HCT116 (cell line): ENCODE results near the gene CCNL1. TPM values are rescaled to one million over a fixed set of nuclear protein-coding genes. Genes with fewer than 3 reads are reported as not detected.

ENCODE experiments used
- ATAC-seq: fragments of 200-7000 bp; cut with Tn5 transposase; 2 replicates; pipeline ENCODE4 v1.9.1; 2020; ENCODE audit warnings: mild to moderate bottlenecking, moderate library complexity
- BruUV-seq: library from RNA; stranded (reverse); fragments of 400-500 nt; replicated peaks from 2 replicates; lab custom pipeline; 2021; lab: Mats Ljungman, UMichigan
- CTCF ChIA-PET: fragments of 300-600 bp; sonication (Branson Sonifier 250); formaldehyde crosslinking; loops from one replicate; lab custom pipeline; 2021; ENCODE audit warnings: antibody characterized with exemption; lab: Charles Lee
- POLR2A ChIA-PET: fragments of 300-600, 350-600 bp; sonication (Branson Sonifier 250); formaldehyde crosslinking; loops from one replicate; lab custom pipeline; 2021; ENCODE audit warnings: antibody characterized with exemption; lab: Charles Lee
- RAD21 ChIA-PET, 2 experiments: fragments of 300-600 bp; sonication (Branson Sonifier 250); formaldehyde crosslinking; loops; one replicate each; lab custom pipeline; 2023; ENCODE audit warnings: low total read pairs in 2 of 2; ENCODE audit not compliant: uncharacterized antibody in 2 of 2, unreplicated experiment in 2 of 2, low non-redundant PET in 1 of 2; lab: Charles Lee
- DNase-seq: peaks from one replicate; pipeline ENCODE4 v3.0.0-alpha.2; 2010; ENCODE audit warnings: low read depth, low spot score
- H2AFZ ChIP-seq: fragments of 200-600 bp; shearing (Covaris generic), sonication (generic); 2 replicates; pipeline ENCODE4 v1.6.1; 2017; ENCODE audit warnings: low read depth, mixed run types, mixed read lengths, antibody characterized with exemption, low read length; ENCODE audit not compliant: poor library complexity, severe bottlenecking
- H3K27ac ChIP-seq: 2 replicates; pipeline ENCODE4 v1.5.1; 2012; ENCODE audit warnings: low read depth, low read length
- H3K27me3 ChIP-seq: fragments of 200-600 bp; sonication (generic); 2 replicates; pipeline ENCODE4 v1.6.1; 2016; ENCODE audit warnings: mixed run types, low read length, mixed read lengths; ENCODE audit not compliant: insufficient read depth
- H3K36me3 ChIP-seq, 2 experiments: fragments of 200-500 bp in 1 of 2; fragments of 200-600 bp in 1 of 2; sonication (Bioruptor generic) in 1 of 2; sonication (generic) in 1 of 2; 2 replicates each; pipeline versions ENCODE4 v1.5.1 to v1.6.1; 2014 to 2016; ENCODE audit warnings: low read length in 2 of 2, inconsistent platforms in 1 of 2, mixed read lengths in 1 of 2, mixed run types in 1 of 2; ENCODE audit not compliant: insufficient read depth in 2 of 2, control insufficient read depth in 1 of 2
- H3K4me1 ChIP-seq, 2 experiments: fragments of 200-600 bp in 1 of 2; sonication (generic) in 1 of 2; 2 replicates each; pipeline versions ENCODE4 v1.5.1 to v1.6.1; 2012 to 2017; ENCODE audit warnings: low read length in 2 of 2, inconsistent platforms in 1 of 2, mild to moderate bottlenecking in 1 of 2, mixed read lengths in 1 of 2, mixed run types in 1 of 2, moderate library complexity in 1 of 2; ENCODE audit not compliant: insufficient read depth in 2 of 2, control insufficient read depth in 1 of 2
- H3K4me2 ChIP-seq: fragments of 200-600 bp; sonication (generic); 2 replicates; pipeline ENCODE4 v1.6.1; 2017; ENCODE audit warnings: mixed run types, low read length, mixed read lengths
- H3K4me3 ChIP-seq, 2 experiments: fragments of 200-600 bp in 1 of 2; sonication (generic) in 1 of 2; replicated peaks in 1 of 2; 2 replicates each; pipeline ENCODE4 v1.5.1; 2011 to 2016; ENCODE audit warnings: low read length in 2 of 2, control low read depth in 1 of 2, low read depth in 1 of 2, mild to moderate bottlenecking in 1 of 2, mixed read lengths in 1 of 2, mixed run types in 1 of 2
- H3K79me2 ChIP-seq: fragments of 200-600 bp; sonication (generic); 2 replicates; pipeline ENCODE4 v1.6.1; 2017; ENCODE audit warnings: mild to moderate bottlenecking, mixed run types, low read length, moderate library complexity, mixed read lengths; ENCODE audit not compliant: insufficient read depth
- H3K9ac ChIP-seq: fragments of 200-600 bp; sonication (generic); 2 replicates; pipeline ENCODE4 v1.6.1; 2016; ENCODE audit warnings: low read length, mixed read lengths
- H3K9me2 ChIP-seq: fragments of 200-600 bp; sonication (generic), shearing (Covaris generic); 2 replicates; pipeline ENCODE4 v1.6.1; 2017; ENCODE audit warnings: mixed run types, mild to moderate bottlenecking, moderate library complexity; ENCODE audit not compliant: insufficient read depth
- H3K9me3 ChIP-seq, 2 experiments: fragments of 200-500 bp in 1 of 2; fragments of 200-600 bp in 1 of 2; sonication (Bioruptor generic) in 1 of 2; sonication (generic) in 1 of 2; 2 replicates each; pipeline ENCODE4 v1.6.1; 2014 to 2017; ENCODE audit warnings: low read length in 2 of 2, mixed read lengths in 2 of 2, inconsistent platforms in 1 of 2, low read depth in 1 of 2, mild to moderate bottlenecking in 1 of 2, mixed run types in 1 of 2, moderate library complexity in 1 of 2; ENCODE audit not compliant: control insufficient read depth in 1 of 2, insufficient read depth in 1 of 2
- H4K20me1 ChIP-seq: fragments of 200-600 bp; sonication (generic), shearing (Covaris generic); 2 replicates; pipeline ENCODE4 v1.6.1; 2017; ENCODE audit warnings: mixed run types, mild to moderate bottlenecking, moderate library complexity; ENCODE audit not compliant: insufficient read depth
- ATF3 ChIP-seq: IDR thresholded peaks from 2 replicates; pipeline ENCODE4 v1.6.1; 2012
- CEBPB ChIP-seq: IDR thresholded peaks from 2 replicates; pipeline ENCODE4 v1.6.1; 2012; ENCODE audit warnings: low read depth
- CTCF ChIP-seq, 3 experiments: fragments of 200-600 bp in 1 of 3; sonication (generic) in 1 of 3; IDR thresholded peaks in 2 of 3; conservative IDR thresholded peaks in 1 of 3; 2 replicates each; pipeline ENCODE4 v1.5.1; 2012 to 2017; ENCODE audit warnings: low read depth in 2 of 3, low read length in 2 of 3, antibody characterized with exemption in 1 of 3, borderline replicate concordance in 1 of 3, control low read depth in 1 of 3, mild to moderate bottlenecking in 1 of 3, mixed read lengths in 1 of 3, mixed run types in 1 of 3, moderate library complexity in 1 of 3; ENCODE audit not compliant: insufficient read depth in 1 of 3
- EGR1 ChIP-seq: IDR thresholded peaks from 2 replicates; pipeline ENCODE4 v1.6.1; 2012; ENCODE audit warnings: low read depth
- ELF1 ChIP-seq: IDR thresholded peaks from 2 replicates; pipeline ENCODE4 v1.6.1; 2012; ENCODE audit warnings: low read depth, borderline replicate concordance
- EZH2 ChIP-seq: fragments of 200-600 bp; sonication (generic); IDR thresholded peaks from 2 replicates; pipeline ENCODE4 v1.6.1; 2017; ENCODE audit warnings: antibody characterized with exemption, mixed run types
- EZH2phosphoT487 ChIP-seq: fragments of 200-600 bp; IDR thresholded peaks from 2 replicates; pipeline ENCODE4 v1.6.1; 2018; ENCODE audit warnings: antibody characterized with exemption, borderline replicate concordance
- FOSL1 ChIP-seq: IDR thresholded peaks from 2 replicates; pipeline ENCODE4 v1.6.1; 2012; ENCODE audit warnings: low read depth
- JUND ChIP-seq: IDR thresholded peaks from 2 replicates; pipeline ENCODE4 v1.6.1; 2012
- MAX ChIP-seq: IDR thresholded peaks from 2 replicates; pipeline ENCODE4 v1.6.1; 2012
- POLR2A ChIP-seq: IDR thresholded peaks from 2 replicates; pipeline ENCODE4 v1.7.0; 2011; ENCODE audit warnings: borderline replicate concordance; ENCODE audit not compliant: insufficient read depth, insufficient read length; ENCODE audit errors: extremely low read depth
- POLR2AphosphoS5 ChIP-seq: IDR thresholded peaks from 2 replicates; pipeline ENCODE4 v1.6.1; 2011; ENCODE audit warnings: mild to moderate bottlenecking, low read depth, low read length, moderate library complexity
- RAD21 ChIP-seq: IDR thresholded peaks from 2 replicates; pipeline ENCODE4 v1.6.1; 2012; ENCODE audit warnings: low read depth, mild to moderate bottlenecking
- SIN3A ChIP-seq: IDR thresholded peaks from 2 replicates; pipeline ENCODE4 v1.6.1; 2012; ENCODE audit warnings: low read depth
- SP1 ChIP-seq: IDR thresholded peaks from 2 replicates; pipeline ENCODE4 v1.6.1; 2012; ENCODE audit warnings: low read depth
- SRF ChIP-seq: IDR thresholded peaks from 2 replicates; pipeline ENCODE4 v1.6.1; 2012; ENCODE audit warnings: low read depth
- TCF7L2 ChIP-seq: IDR thresholded peaks from 2 replicates; pipeline ENCODE4 v1.7.0; 2011; ENCODE audit warnings: borderline replicate concordance, inconsistent platforms; ENCODE audit not compliant: insufficient read depth, insufficient read length; ENCODE audit errors: extremely low read depth
- YY1 ChIP-seq: IDR thresholded peaks from 2 replicates; pipeline ENCODE4 v1.6.1; 2011; ENCODE audit warnings: low read length, low read depth, moderate library complexity, mild to moderate bottlenecking; ENCODE audit not compliant: insufficient replicate concordance; ENCODE audit errors: extremely low read depth
- ZBTB33 ChIP-seq: IDR thresholded peaks from 2 replicates; pipeline ENCODE4 v1.6.1; 2011; ENCODE audit warnings: mild to moderate bottlenecking, low read length, moderate library complexity; ENCODE audit not compliant: insufficient replicate concordance; ENCODE audit errors: extremely low read depth
- ZFX ChIP-seq: fragments of 450-650 bp; IDR thresholded peaks from 2 replicates; pipeline ENCODE4 v1.6.1; 2017
- intact Hi-C: fragments of 100-400 bp; cut with micrococcal nuclease; formaldehyde crosslinking; loops from 2 replicates; pipeline ENCODE4 v1.10.0; 2022
- total RNA-seq: library from RNA; stranded (reverse); gene quantifications from one replicate; pipeline ENCODE4 v1.2.1, GENCODE V29; 2021; ENCODE audit not compliant: unreplicated experiment

Gene CCNL1
- total RNA-seq, 1 experiment from 2014 or later, result 96.7 TPM

- TF ChIP-seq CEBPB, result no peak
- TF ChIP-seq ELF1, result no peak
- TF ChIP-seq RAD21, result no peak
- TF ChIP-seq CTCF (IDR thresholded peaks at IDR 0.05 in 2 of 3, conservative IDR thresholded peaks at IDR 0.05 in 1 of 3; ENCODE audit: borderline replicate concordance in 1 of 3, insufficient read depth in 1 of 3, low read depth in 2 of 3, low read length in 2 of 3), result no peak
- no peak for TF ChIP-seq MAX
- no peak for TF ChIP-seq ATF3
- TF ChIP-seq FOSL1, result no peak
- no peak for TF ChIP-seq EZH2phosphoT487
- TF ChIP-seq ZFX, result no peak
- no peak for TF ChIP-seq SRF
- TF ChIP-seq POLR2A, result no peak
- TF ChIP-seq EZH2, result no peak
- no peak for TF ChIP-seq YY1
- TF ChIP-seq ZBTB33, result no peak
- no peak for TF ChIP-seq POLR2AphosphoS5
- TF ChIP-seq SIN3A, result no peak
- no peak for TF ChIP-seq SP1
- no peak for TF ChIP-seq TCF7L2
- TF ChIP-seq EGR1, result no peak
- no peak for TF ChIP-seq JUND
- POLR2A ChIA-PET, result interaction anchor here (1.5 kb wide), 1 partner anchor 10 kb away, joined by 3 read pairs; no protein-coding TSS in a partner anchor
- Histone ChIP-seq H3K27me3 (no peaks in the 10 kb centered on the region), H3K4me3 (no peak overlapping the region), H3K4me2 (no peak overlapping the region), H3K27ac (no peak overlapping the region), H3K9me3 (no peaks in the 10 kb centered on the region), H3K9me2 (no peaks in the 10 kb centered on the region), H2AFZ (no peak overlapping the region), H4K20me1 (no peaks in the 10 kb centered on the region), H3K36me3 (no peaks in the 10 kb centered on the region), H3K9ac (no peak overlapping the region), H3K79me2 (no peaks in the 10 kb centered on the region), H3K4me1 (peaks cover 0 to 38% of the 10 kb centered on the region in 2 experiments; a peak in 2 of 4 replicates)
- ATAC-seq (no peak), DNase-seq (no peak)
- CTCF ChIA-PET, result no interaction called here
- intact Hi-C loops, result loop anchor here (5.0 to 10.0 kb wide), 3 partner anchors 598 to 1143 kb away; no protein-coding TSS in a partner anchor
- RAD21 ChIA-PET, result no interaction called here
- BruUV-seq, result no TSS peak
Measured at GRCh38 chr3:157139938-157140534, 19.9 kb downstream of the CCNL1 start.
